Activated CD8-positive, alpha-beta memory T cell treated with anti-CD3 and anti-CD28 coated beads, Interleukin-2, amount 50 U/mL, for 48 hours (primary cell): ENCODE measurements around the gene HPSE2.

Source experiments
- DNase-seq: peaks from one replicate; pipeline ENCODE4 v3.0.0-alpha.2; 2020

Gene HPSE2

DNA sequence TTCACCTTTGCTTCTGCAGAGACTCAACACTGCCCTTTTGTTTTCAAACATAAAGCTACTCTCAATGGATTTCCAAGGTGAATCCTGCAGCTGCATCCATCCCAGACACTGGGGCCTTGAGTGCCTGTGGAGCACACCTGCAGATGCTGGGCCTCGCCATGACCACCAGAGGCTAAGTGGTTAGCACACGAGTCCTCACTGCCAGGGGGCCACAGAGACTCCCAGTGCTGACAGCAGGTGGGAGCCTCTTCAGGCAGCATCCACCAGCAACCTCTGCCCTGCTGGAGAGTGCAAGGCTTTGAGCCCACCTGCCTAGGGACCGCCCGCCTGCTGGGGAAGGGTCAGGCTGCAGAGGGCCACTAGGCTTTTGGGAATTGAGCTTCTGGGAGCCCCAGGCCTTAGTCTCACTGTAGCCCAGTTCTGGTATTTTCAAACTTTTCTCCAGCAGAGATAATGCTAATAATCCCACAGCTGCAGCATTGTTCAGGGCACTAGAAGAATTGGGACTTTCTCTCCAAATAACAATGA is 779.5 kb downstream of the HPSE2 start:
- DNase-seq, result no peak

DNA sequence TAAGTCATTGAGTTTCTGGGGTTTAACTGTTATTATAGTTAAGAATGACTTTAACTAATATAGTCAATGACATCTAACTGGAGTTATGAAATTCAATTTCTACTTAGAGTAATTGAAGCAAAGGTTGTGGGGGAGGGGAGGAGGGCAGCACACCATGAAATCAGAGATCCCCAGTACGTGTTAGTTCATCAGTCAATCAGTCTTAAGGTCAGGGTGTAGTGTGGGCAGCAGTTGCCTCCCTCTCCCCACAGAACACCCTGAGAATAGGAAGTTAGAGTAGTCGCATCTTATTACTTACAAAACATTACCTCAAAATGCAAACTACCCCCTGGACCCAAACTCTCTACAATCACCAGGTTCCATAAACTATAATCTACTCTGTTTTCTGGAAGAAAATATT is 781.9 kb downstream of the HPSE2 start:
- no peak for DNase-seq

- no peak for DNase-seq
Observed at GRCh38 chr10:98450618-98451017, 785.0 kb downstream of the HPSE2 start.

DNA sequence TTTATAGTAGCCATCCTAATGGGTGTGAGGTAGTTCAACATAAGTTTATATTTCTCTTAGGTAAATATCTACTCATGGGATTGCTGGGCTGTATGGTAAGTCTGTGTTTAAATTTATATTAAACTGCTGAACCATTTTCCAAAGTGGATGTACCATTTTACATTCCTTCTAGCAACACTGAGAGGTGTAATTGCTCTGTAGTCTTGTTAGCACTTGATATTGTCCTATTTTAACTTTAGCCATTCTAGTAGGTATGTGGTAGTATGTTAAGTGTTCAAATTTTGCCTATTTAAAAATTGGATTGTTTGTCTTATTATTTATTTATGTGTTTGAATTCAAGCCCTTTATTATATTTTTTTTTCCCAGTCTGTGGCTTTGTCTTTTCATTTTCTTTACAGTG is 786.4 kb downstream of the HPSE2 start:
- no peak for DNase-seq

DNA sequence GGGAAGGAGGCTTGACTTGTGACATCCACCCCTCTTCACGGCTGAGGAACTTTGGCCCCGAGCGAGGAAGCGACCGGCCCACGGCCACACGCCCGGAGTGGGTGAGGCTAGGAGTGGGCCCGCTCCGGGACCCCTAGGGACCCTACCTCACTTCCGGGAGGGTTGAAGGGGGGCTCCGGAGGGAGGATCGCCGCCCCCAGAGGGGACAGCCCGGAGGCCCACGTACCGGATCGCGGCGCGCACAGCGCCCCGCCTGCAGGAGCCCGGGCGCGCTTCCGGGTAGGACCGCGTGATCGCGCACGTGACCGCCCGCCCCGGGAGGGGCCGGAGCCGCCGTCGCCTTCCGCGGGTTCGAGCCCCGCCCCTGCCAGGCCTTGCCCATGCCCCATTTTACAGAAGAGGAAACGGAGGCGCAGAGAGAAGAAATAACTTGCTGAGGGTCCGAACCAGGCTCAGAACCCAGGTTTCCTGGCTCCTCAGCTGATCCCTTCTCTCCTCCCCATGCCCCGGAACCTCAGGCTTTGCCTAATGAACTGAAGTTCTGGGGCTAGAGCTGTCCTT is 788.9 kb downstream of the HPSE2 start, which contains the start of gene HPS1:
Gene HPS1, minus strand, starts transcription at position 275 of the 561 bp plus-strand sequence. CDS start 3,695 bp downstream, outside the sequence.
- DNase-seq, result peak; percentile 93

GRCh38 chr10:98446151-98446660 is 789.4 kb downstream of the HPSE2 start:
- peak; percentile 81 for DNase-seq

DNA sequence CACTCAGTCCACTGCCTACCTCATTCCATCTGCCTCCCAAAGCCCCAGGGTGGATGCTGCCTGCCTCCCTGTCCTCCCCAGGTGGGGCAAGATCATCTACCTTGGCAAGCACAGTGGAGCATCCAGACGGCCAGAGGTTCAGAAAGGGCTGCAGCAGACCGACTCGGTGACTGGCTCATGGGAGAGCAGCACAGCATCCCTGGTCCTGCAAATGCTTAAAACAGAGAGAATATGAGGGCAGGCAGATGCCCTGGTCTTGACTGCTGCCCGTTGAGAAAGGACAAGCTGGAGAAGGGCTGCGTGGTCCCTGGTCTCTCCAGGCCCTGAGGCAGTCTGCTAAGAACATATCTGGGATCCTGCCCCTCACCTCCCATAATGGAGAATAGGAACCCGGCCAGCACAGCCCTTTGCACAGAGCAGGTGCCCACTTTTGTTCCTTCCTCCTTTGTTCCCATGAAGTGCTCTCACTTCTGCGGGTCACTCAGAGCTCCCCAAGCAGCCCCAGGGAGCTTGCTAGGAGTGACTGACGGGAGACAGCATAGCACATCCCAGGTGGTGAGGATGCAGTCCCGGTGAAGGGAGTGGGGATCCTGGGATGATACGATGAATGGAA is 790.3 kb downstream of the HPSE2 start:
- DNase-seq, result no peak

GRCh38 chr10:98444314-98445006 is 791.2 kb downstream of the HPSE2 start:
- no peak for DNase-seq

GRCh38 chr10:98438715-98439114 is 796.9 kb downstream of the HPSE2 start:
- no peak for DNase-seq

DNA sequence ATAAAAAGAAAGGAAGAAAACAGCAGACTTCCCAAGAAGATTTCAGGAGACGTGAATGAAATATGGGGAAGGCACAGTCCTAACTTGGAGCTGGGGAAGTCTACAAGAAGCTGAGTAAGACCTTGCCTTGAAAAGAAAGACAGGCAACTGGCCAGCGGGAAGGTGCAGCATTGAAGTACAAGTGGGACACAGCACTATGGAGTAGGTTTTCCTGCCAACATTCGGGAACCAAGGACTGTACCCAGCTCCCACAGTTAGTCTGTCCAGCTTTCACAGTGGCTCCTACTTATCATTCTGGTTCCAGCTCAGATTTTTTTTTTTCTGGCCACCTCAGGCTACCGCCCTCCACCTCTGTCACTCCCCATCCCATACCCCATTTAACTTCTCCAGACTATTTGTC is 798.9 kb downstream of the HPSE2 start:
- DNase-seq, result no peak

DNA sequence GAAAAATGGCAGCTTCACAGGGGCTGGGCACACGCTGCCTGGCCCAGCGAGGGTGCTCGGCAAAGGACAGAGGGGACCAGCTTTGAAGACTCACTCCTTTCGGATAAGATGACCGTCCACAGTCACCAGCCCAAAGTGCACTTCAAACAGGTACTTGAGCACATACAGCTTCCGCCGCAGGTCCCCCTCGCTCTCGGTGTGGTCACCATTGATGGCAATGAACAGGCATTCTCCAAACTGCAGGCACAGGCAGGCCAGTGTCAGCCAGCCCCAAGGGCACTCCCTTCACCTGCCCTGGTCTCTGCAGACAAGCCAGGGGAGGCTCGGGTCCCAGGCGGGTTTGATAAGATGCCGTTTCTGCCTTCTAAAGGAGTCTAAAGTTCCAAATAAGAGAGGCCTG is 800.5 kb downstream of the HPSE2 start:
- no peak for DNase-seq

- DNase-seq, result no peak
Observed at GRCh38 chr10:98433881-98434732, 801.5 kb downstream of the HPSE2 start.

DNA sequence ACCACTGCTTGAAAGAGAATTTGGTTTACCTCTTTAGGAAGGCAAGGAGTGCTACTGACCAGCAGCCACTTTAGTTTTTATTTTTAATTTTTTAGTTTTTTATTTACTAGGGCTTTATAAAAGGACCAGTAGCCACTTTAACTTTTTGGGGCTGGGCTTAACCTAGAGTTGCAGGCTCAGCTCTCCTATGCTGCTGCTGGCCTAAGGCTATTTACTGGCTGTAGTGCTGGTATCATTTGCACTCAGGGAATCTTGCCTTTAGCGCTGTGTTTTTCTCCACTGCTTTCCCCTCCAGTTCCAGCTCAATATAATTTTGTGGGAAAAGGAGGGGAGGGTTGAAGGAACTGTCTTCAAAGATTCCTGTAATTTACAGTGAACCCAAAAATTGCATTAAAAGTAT is 802.3 kb downstream of the HPSE2 start:
- no peak for DNase-seq

GRCh38 chr10:98432330-98432729 is 803.3 kb downstream of the HPSE2 start:
- DNase-seq, result no peak

DNA sequence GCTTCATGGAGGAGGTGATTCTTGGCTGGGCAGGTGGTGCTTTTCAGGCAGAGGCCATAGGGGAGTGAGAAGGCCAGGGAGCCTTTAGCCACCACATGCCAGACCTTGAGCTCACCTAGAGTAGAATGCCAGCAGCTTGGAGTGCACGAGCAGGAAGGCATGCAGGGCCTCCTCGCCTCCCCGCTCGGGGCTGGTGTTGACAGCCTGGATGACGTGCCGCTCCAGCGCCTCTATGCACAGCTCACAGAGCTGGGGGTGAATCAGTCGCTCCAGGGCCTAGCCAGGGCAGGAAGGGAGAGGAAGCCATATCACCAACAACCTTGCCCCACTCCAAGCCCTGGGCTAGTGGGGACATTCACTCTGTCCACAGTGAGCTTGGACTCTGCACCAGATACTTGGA is 804.6 kb downstream of the HPSE2 start:
- no peak for DNase-seq

GRCh38 chr10:98430427-98430826 is 805.2 kb downstream of the HPSE2 start:
- DNase-seq, result no peak

GRCh38 chr10:98429320-98430072 is 806.2 kb downstream of the HPSE2 start:
- no peak for DNase-seq

DNA sequence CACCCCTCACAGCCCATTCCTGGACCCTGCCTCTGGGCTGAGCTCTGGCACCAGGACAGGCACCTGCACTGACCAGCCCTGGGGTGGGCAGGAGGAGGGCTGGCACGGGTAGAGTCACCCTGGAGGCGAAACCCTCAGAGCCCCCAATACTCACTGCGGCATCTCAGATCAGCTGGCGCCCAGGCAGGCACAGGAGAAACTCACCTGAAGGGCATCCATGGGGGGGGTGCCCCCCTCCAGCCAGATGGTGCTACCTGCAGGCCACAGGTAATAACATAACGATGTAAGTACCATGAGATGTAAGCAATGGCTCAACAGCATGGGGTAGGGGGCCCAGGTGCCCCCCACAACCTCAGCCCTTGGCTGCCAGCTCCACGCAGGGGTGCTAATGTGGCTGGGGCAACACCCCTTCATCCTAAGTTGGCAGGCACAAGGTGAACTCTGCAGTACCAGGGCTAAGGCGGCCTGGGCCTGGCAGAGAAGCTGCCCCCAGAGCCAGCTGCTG is 808.6 kb downstream of the HPSE2 start:
- DNase-seq, result peak; percentile 38

GRCh38 chr10:98425511-98426352 is 809.9 kb downstream of the HPSE2 start:
- peak; percentile 69 for DNase-seq

DNA sequence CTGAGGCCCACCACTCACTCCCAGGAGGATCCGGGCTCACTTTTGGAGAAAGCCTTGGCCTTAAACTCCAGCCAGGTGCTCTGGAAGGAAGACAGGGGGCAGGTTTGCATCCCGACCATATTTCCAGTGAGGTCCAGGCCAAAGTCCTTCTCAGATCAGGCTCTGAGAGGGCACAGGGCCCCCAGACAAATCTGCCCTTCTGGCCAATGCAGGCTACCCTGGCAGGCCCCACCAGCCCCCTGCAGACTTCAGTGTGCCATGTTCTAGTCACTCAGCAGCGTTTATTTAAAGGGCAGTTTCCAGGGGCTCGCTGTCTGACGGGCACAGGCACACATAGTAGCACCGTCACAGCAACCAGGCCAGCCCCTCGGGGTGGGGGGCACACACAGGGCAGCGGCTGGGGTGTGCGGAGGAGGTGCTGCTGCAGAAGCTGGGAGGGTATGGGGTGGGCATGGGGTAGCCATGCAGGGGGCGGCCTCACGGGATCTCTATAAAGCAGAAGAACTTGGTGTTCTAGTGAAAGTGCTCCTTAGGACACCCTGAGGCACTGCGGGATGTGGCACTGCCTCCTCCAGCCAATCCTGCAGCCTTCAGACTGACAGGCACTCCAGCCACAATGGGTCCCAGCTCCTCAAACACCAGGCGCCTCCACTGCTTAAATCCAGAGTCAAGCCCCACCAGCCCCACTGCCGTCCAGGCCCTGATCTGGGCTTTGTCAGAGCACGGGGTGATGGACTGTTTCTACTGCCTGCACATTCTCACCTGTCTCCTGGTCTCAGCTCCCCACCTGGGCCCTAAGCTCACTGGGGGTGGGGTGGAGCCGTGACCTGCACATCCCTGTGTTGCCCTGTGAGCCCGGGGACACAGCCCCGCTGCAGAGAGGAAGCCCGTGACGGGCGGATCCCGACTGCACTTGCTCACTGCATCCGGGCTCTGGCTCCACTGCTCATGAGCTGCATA is 811.1 kb downstream of the HPSE2 start:
- peak; percentile 32 for DNase-seq
